Activated CD4-positive, alpha-beta T cell treated with anti-CD3 and anti-CD28 coated beads for 1 hour (primary cell): ENCODE data around the gene CLDN2.
A peak's percentile ranks its signal among the peaks of the same experiment; 100 is the strongest.
"Not testable (repeated sequence)": the region's sequence is repeated elsewhere in the genome, so short reads cannot be mapped to it uniquely, and the experiment has no call there.

Source experiments
- DNase-seq: peaks from one replicate; pipeline ENCODE4 v3.0.0-alpha.2; 2020

The CLDN2 gene

GRCh38 chrX:106919932-106920452 is at the start of gene CLDN2:
TSS of gene CLDN2 (plus strand) at chrX:106920402. CDS start at chrX:106928229, 7,827 bp downstream.
- DNase-seq = no peak

- DNase-seq = not testable (repeated sequence)
These were observed 47.4 kb upstream of the CLDN2 start for GRCh38 chrX:106872796-106873195.

DNA sequence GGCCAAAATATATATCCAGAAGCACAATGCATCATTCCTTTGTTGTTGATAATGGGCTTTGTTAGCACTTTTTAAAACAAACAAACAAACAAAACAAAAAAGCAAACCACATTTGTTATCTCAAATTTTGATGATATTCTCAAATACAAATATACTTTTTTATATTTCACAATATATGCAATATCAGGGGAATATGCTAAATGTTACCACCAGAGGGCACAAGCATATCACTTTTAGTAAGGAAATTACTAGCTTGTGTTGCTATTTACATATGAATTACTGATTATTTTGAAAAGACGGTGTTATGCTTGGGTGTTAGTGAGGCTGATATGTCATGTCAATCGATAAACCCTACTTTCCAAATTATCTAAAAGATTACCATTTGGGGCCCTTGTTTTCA is 46.1 kb upstream of the CLDN2 start:
- no peak for DNase-seq

DNA sequence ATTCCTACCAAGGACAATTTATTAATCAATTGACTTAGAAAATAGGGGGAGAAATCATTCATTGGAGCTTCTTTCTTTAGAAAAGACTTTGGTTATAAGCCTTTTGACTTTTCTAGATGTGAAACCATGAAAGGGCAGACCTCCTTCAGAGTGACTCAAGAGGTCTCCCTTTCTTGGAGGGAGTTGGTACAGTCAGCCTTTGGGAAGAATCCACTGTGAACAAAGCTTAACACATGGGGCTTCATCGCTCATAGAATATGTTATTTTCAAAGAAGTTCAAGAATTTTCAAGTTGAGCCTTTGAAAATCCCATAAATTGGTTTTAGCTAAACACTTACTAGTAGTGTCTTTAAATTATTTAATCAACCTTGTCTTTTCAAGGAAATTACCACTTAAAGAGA is 45.1 kb upstream of the CLDN2 start:
- DNase-seq = no peak

DNA sequence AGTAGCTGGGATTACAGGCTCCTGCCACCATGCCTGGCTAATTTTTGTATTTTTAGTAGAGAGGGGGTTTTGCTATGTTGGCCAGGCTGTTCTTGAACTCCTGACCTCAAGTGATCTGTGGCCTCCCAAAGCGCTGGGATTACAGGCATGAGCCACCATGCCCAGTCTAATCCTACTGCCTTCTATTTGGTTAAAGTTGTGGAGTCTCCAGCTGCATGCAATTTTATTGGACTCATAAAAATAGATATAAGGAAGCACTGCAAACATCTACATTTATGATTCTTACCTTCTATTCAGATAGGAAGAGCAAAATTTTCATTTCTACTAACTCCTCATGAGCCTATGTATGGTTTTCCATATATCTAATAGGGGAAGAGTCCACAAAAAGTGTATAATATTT is 30.7 kb upstream of the CLDN2 start:
- no peak for DNase-seq

DNA sequence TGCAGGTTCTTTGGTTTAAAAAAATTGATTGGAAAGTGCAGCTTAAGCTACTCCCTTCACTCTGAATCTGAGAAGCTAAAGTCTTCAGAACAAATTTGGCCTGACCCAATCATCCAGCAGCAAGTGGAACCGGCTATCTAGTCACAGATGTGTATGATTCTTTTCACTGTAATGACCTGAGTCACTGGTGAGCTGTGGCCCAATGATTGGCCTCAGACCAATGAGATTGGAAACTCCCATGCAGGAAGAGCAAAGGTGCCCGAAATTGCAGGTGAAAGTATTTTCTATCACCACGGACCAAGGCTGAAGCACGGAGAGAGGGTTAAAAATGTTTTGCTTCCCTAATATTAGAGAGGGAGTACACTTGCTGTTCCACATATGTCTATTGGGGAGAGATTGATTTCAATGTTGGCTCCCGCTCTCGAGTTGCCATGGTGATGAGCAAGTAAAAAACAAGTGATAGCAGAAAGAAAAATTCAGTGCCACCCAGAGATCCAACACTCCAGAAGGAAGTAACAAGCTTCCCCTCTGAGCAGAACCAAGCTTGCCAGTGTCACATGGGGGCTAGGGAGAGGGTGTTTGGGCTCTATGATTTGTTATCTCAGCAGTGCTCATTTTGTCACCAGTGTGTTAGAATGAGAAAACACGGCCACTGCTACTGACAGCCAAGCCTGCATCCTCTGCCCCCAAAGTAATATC is 28.3 kb upstream of the CLDN2 start:
- DNase-seq = no peak

- DNase-seq = peak; percentile 10
These were observed 25.8 kb upstream of the CLDN2 start for GRCh38 chrX:106894392-106894909.

DNA sequence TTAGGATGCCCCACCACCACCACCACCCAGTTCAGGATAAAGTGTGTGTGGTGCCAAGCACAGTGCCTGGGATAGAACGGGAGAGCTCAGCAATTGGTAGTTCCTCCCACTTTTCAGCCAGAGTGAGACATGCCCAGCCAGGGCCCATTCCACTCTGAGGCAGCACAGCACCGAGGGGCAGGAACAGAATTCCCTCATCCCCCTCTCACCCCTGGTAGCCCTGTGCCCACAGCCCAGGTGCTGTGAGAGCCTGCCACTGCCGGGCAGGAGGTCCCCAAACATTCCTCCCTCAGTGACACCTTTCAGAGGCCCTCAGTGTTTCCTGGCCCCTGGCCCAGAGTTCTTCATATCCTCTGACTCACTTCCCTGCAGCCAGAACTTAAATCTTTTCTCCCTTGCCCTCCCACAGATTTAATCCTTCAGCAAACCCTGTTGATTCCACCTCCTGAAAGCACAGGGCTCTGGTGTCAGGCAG is 25.2 kb upstream of the CLDN2 start:
- DNase-seq = no peak

DNA sequence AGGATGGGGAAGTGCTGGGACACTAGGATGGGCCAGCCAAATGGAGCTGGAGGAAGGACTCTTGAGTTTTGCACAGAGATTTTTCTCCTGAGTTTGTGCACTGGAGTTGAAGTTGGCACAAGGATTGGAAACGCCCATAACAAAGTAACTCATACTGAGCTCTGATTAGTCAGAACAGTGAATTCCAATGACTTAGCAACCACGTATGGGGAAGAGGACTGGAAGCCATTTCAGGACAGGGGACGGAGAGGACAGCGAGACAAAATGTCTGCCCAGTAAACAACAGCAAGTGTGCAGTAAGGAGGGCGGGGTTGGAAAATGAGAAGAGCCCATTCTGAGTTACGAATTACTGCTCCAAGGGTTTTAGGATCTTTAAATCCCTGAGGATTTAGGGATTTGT is 22.9 kb upstream of the CLDN2 start:
- no peak for DNase-seq

GRCh38 chrX:106898462-106898861 is 21.7 kb upstream of the CLDN2 start:
- DNase-seq = no peak

GRCh38 chrX:106899276-106899675 is 20.9 kb upstream of the CLDN2 start:
- no peak for DNase-seq

- no peak for DNase-seq
These were observed 20.4 kb upstream of the CLDN2 start for GRCh38 chrX:106899841-106900240.

- no peak for DNase-seq
These were observed 18.9 kb upstream of the CLDN2 start for GRCh38 chrX:106901341-106901740.

GRCh38 chrX:106901781-106902219 is 18.4 kb upstream of the CLDN2 start:
- no peak for DNase-seq

GRCh38 chrX:106902684-106903083 is 17.5 kb upstream of the CLDN2 start:
- no peak for DNase-seq

GRCh38 chrX:106903291-106903824 is 16.8 kb upstream of the CLDN2 start, which contains the start of gene RIPPLY1:
TSS of gene RIPPLY1 (minus strand) at chrX:106903341. CDS start at chrX:106903287, 54 bp downstream.
- DNase-seq = no peak

DNA sequence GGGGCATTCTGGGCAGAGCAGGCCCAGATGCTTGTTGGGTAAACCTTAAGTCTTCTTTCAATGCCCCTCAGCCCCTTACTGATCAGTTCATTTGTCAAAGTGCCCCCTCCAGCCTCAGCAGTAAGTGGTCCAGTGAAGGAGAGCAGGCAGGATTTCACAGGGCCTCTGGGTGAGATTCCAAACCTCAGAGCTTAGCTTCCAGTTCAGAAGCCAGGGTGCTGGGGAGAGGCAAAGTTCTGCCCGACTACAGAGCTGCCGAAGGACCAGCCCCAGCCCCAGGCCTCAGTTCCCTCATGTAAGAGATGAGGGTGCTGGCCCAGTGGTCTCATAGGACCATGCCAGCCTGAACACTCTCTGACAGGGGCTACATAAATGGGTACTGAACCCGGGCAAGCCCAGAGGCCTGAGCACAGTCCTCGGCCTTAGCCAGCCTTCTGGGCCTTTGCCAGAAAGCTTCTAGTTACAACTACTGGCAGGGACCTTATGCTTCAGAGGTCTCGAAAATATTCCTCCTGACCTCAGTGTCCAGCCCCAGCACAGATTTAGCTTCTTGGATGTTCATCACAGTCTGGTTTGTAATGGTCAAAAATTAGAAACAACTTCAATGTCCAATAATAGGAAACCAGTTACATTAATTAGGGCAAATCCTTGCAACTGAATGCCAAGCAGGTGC is 16.2 kb upstream of the CLDN2 start:
- no peak for DNase-seq

- no peak for DNase-seq
These were observed 15.0 kb upstream of the CLDN2 start for GRCh38 chrX:106905064-106905708.

DNA sequence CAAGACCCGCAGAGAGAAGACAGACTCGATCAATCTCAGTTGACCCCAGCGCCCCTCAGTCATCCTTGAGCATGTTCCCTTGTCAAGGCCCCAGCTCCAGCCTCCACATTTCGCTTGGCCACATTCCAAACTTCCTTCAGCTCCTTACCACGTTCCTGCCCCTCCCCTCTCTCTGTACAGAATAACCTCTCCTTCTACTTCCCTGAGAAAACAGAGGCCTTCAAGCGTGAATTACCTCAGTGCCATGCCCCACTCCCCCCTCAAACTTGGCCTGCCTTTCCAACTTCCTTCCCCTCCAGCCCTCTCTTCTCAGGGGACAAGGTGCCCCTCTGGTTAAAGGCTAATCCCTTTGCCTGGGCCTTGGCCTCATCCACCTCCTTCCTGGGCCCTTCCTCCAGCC is 13.8 kb upstream of the CLDN2 start:
- DNase-seq = no peak

- DNase-seq = no peak
These were observed 7.3 kb upstream of the CLDN2 start for GRCh38 chrX:106912864-106913263.

DNA sequence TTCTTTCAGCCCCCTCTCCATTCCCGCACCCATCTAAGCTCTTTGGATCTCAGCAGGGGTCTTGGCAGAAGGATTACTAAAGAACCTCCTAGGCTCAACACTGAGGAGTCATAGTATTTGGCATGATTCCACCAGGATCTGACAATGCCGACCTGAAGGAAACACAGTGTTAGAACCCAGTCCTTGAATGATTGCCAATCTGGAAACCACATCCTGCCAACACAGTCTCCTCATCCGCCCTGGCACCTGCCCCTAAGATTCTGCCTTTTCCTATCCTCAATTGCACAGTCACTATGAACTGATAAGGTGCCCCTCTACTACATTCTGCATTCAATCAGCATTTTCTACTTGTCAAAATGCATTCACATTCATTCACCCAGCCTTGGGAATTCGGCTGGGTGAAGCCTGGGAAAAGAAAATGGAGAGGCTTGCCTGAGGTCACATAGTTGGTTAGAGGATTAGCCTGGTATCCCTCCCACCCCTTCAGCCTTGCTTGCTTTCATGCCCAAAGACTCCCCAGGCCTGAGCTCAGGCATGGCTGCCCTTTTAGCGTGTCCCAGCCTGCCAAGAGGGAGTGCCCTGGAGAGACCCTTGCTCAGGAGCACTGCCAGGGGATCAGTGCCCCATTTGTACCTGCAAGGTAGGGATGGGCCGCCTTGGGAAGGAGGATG is 2.2 kb upstream of the CLDN2 start:
- no peak for DNase-seq

GRCh38 chrX:106921637-106922036 is 1.4 kb downstream of the CLDN2 start:
- no peak for DNase-seq

GRCh38 chrX:106927023-106927422 is 6.8 kb downstream of the CLDN2 start:
- no peak for DNase-seq
